Spleen (tissue), 11 donors: ENCODE data around the gene ACTN2. TPM values are rescaled to one million over a fixed set of nuclear protein-coding genes. Genes with fewer than 3 reads are reported as not detected.

ENCODE experiments used
- DNase-seq: peaks from one replicate; pipeline ENCODE4 v3.0.0-alpha.2; 2020
- H3K27ac ChIP-seq, 8 donors: fragments of 200-600 bp; sonication (generic) in 7 of 8; 1 replicate in 4 of 8; 2 replicates in 4 of 8; pipeline versions ENCODE4 v1.5.0 to v1.8.0; 2016 to 2021; ENCODE audit warnings: inconsistent platforms in 4 of 8, mild to moderate bottlenecking in 4 of 8, moderate library complexity in 1 of 8
- H3K27me3 ChIP-seq, 7 donors: fragments of 200-600 bp; sonication (generic) in 6 of 7; replicated peaks in 1 of 7; 1 replicate in 4 of 7; 2 replicates in 3 of 7; pipeline versions ENCODE4 v1.5.0 to v1.8.0; 2016 to 2021; ENCODE audit warnings: inconsistent platforms in 3 of 7, mild to moderate bottlenecking in 1 of 7
- H3K36me3 ChIP-seq, 6 donors: fragments of 200-600 bp; sonication (generic) in 5 of 6; 1 replicate in 4 of 6; 2 replicates in 2 of 6; pipeline versions ENCODE4 v1.5.0 to v1.8.0; 2016 to 2021; ENCODE audit warnings: inconsistent platforms in 2 of 6
- H3K4me1 ChIP-seq, 6 donors: fragments of 200-600 bp; sonication (generic) in 5 of 6; 1 replicate in 3 of 6; 2 replicates in 3 of 6; pipeline versions ENCODE4 v1.5.0 to v1.8.0; 2016 to 2021; ENCODE audit warnings: inconsistent platforms in 3 of 6
- H3K4me3 ChIP-seq, 8 donors: fragments of 200-600 bp; sonication (generic) in 7 of 8; 1 replicate in 4 of 8; 2 replicates in 4 of 8; pipeline versions ENCODE4 v1.5.0 to v1.8.0; 2016 to 2021; ENCODE audit warnings: inconsistent platforms in 4 of 8, mild to moderate bottlenecking in 4 of 8, moderate library complexity in 2 of 8
- H3K9me3 ChIP-seq, 8 donors: fragments of 200-600 bp; sonication (generic) in 7 of 8; 1 replicate in 4 of 8; 2 replicates in 4 of 8; pipeline versions ENCODE4 v1.5.0 to v1.8.0; 2016 to 2021; ENCODE audit warnings: inconsistent platforms in 4 of 8
- CTCF ChIP-seq, 11 experiments: fragments of 200-600 bp in 7 of 11; fragments of 450-650 bp in 4 of 11; sonication (generic) in 4 of 11; IDR thresholded peaks in 8 of 11; conservative IDR thresholded peaks in 3 of 11; 1 replicate in 7 of 11; 2 replicates in 4 of 11; pipeline versions ENCODE4 v1.4.0 to v1.8.0; 2016 to 2021; ENCODE audit warnings: antibody characterized with exemption in 11 of 11, inconsistent platforms in 4 of 11, mild to moderate bottlenecking in 1 of 11
- POLR2A ChIP-seq, 3 donors: fragments of 450-650 bp; IDR thresholded peaks; one replicate each; pipeline ENCODE4 v1.5.1; 2017; ENCODE audit warnings: antibody characterized with exemption in 3 of 3, mild to moderate bottlenecking in 1 of 3
- POLR2AphosphoS5 ChIP-seq, 3 donors: sonication (generic); formaldehyde crosslinking; IDR thresholded peaks; one replicate each; pipeline ENCODE4 v1.5.1; 2017; ENCODE audit warnings: antibody characterized with exemption in 3 of 3
- WGBS, 5 donors: extraction: QIAGEN DNeasy Blood & Tissue Kit in 3 of 5; methylation state at CpG; one replicate each; pipeline versions ENCODE4 v1.1.5 to v1.1.7; 2013 to 2018; 5-methylcytosine and 5-hydroxymethylcytosine counted together
- intact Hi-C: fragments of 100-400 bp; cut with DNase I; formaldehyde crosslinking; loops from one replicate; pipeline ENCODE4 v1.15.0; 2023; ENCODE audit warnings: low total_unique reads
- polyA plus RNA-seq, 3 donors: library from polyadenylated mRNA; stranded (reverse); fragments of 200-250 nt; gene quantifications; one replicate each; pipeline ENCODE4 v1.2.1, GENCODE V29; 2013
- total RNA-seq, 7 donors: library from RNA; depleted of rRNA in 3 of 7; stranded (reverse); fragments of >200 nt in 3 of 7; fragmentation: NEBNext Ultra II Directional in 4 of 7; extraction: Animal tissue kit (Norgen Biotek cat#: 25700) in 4 of 7; gene quantifications; one replicate each; pipeline versions ENCODE4 v1.1.0 to v1.2.1, GENCODE V29; 2016 to 2021
- donor health status: healthy with polysubstance abuse.
- donor health status: DM: no; HTN: no; CAD: no; lungs with moderate emphysema.
- donor health status: DM: no; HTN: no; CAD: no.
- donor health status: Bipolar disorder and iron deficiency.
- donor health status: healthy.
- donor health status: DM: no; HTN: no; CAD: no.
- donor health status: DM: yes; HTN: yes; CAD: no.

ACTN2 gene
- total and polyA plus RNA-seq, 10 donors = 0.19 to 1.5 (median 0.64) TPM; not detected in 4

GRCh38 chr1:236686815-236687160, 489 bp downstream of the ACTN2 start:
- peak overlapping the region; percentile 19 to 69 (median 32) for H3K4me3 ChIP-seq
- H3K9me3 ChIP-seq = no peaks in the 10 kb centered on the region
- peaks cover 2 to 75% (median 27%) of the 10 kb centered on the region in 7 donors for H3K27me3 ChIP-seq
- TF ChIP-seq POLR2AphosphoS5 (IDR thresholded peaks at IDR 0.05) = no peak
- no peak for TF ChIP-seq POLR2A (IDR thresholded peaks at IDR 0.05)
- no peak for TF ChIP-seq CTCF (IDR thresholded peaks at IDR 0.05 in 8 of 11, conservative IDR thresholded peaks at IDR 0.05 in 3 of 11)
- no peak overlapping the region for H3K27ac ChIP-seq
- no peaks in the 10 kb centered on the region for H3K36me3 ChIP-seq
- intact Hi-C loops = no loop called here
- no peak for DNase-seq
- peaks cover 0 to 16% (median 12%) of the 10 kb centered on the region in 6 donors for H3K4me1 ChIP-seq
- 18 to 40% (median 26%) methylated on average over 10 to 31 of the region's 31 CpGs for WGBS, 5 donors

DNA sequence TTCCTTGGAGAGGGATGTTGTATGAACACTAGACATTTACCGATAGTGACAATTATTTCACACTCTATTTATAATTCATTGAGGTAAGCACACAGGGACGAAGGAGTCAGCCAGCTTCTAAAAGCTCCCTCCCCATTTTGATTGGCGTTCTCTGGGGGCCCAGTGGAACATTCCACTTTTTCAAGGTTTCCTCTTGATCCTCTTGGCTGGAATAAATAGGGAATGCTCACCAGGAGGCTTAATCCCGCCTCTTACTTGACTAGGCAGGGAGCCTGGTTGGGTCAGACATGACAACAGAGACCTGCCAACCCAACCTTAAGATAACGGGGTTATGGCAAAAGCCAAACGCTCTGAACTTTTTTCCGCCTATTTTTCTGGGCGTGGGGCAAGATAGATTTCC, 974 bp downstream of the ACTN2 start:
- Histone ChIP-seq H3K9me3 (no peaks in the 10 kb centered on the region), H3K4me3 (peak overlapping the region in 1 of 8 donors; percentile 69), H3K4me1 (peaks cover 0 to 16% (median 12%) of the 10 kb centered on the region in 6 donors), H3K27ac (no peak overlapping the region), H3K36me3 (no peaks in the 10 kb centered on the region), H3K27me3 (peaks cover 2 to 80% (median 29%) of the 10 kb centered on the region in 7 donors)
- intact Hi-C loops = no loop called here
- TF ChIP-seq CTCF (IDR thresholded peaks at IDR 0.05 in 8 of 11, conservative IDR thresholded peaks at IDR 0.05 in 3 of 11) (no peak), POLR2AphosphoS5 (IDR thresholded peaks at IDR 0.05) (no peak), POLR2A (IDR thresholded peaks at IDR 0.05) (no peak)
- no peak for DNase-seq
- WGBS, 5 donors = 64 to 79% (median 71%) methylated on average over 8 of the region's 8 CpGs

- H3K27ac ChIP-seq = no peak overlapping the region
- no peaks in the 10 kb centered on the region for H3K36me3 ChIP-seq
- TF ChIP-seq CTCF (IDR thresholded peaks at IDR 0.05 in 8 of 11, conservative IDR thresholded peaks at IDR 0.05 in 3 of 11) (no peak), POLR2A (IDR thresholded peaks at IDR 0.05) (no peak), POLR2AphosphoS5 (IDR thresholded peaks at IDR 0.05) (no peak)
- intact Hi-C loops = no loop called here
- DNase-seq = no peak
- H3K27me3 ChIP-seq = peaks cover 2 to 91% (median 29%) of the 10 kb centered on the region in 7 donors
- WGBS, 5 donors = 82 to 90% (median 87%) methylated on average over 4 of the region's 4 CpGs
- no peaks in the 10 kb centered on the region for H3K9me3 ChIP-seq
- peaks cover 0 to 16% (median 12%) of the 10 kb centered on the region in 6 donors for H3K4me1 ChIP-seq
- H3K4me3 ChIP-seq = no peak overlapping the region
These were observed 2.4 kb downstream of the ACTN2 start for GRCh38 chr1:236688705-236689104.

GRCh38 chr1:236689713-236690569, 3.6 kb downstream of the ACTN2 start:
- 66 to 85% (median 81%) methylated on average over 11 of the region's 11 CpGs for WGBS, 5 donors
- no peaks in the 10 kb centered on the region for H3K36me3 ChIP-seq
- H3K4me3 ChIP-seq = no peak overlapping the region
- peaks cover 0 to 16% (median 12%) of the 10 kb centered on the region in 6 donors for H3K4me1 ChIP-seq
- intact Hi-C loops = no loop called here
- no peak overlapping the region for H3K27ac ChIP-seq
- H3K27me3 ChIP-seq = peaks cover 2 to 96% (median 29%) of the 10 kb centered on the region in 7 donors
- TF ChIP-seq POLR2A (IDR thresholded peaks at IDR 0.05) (no peak), CTCF (IDR thresholded peaks at IDR 0.05 in 8 of 11, conservative IDR thresholded peaks at IDR 0.05 in 3 of 11) (no peak), POLR2AphosphoS5 (IDR thresholded peaks at IDR 0.05) (no peak)
- no peak for DNase-seq
- no peaks in the 10 kb centered on the region for H3K9me3 ChIP-seq
